ENCODE data around the gene BCKDHA.

DNA sequence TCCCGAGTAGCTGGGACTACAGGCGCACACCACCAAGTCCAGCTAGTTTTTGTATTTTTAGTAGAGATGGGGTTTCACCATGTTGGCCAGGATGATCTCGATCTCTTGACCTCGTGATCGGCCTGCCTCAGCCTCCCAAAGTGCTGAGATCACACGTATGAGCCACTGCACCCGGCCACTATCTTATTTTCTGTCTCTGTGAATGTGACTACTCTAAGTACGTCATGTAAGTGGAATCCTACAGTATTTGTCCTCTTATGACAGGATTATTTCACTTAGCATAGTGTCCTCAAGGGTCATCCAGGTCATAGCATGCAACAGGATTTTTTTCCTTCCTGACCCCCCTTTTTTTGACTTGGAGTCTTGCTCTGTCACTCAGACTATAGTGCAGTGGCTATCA is 26.1 kb upstream of the BCKDHA start:
- TF ChIP-seq CTCF (IDR thresholded peaks at IDR 0.05) (no peak), REST (IDR thresholded peaks at IDR 0.05; ENCODE audit: low read depth, low read length) (no peak)
